HG03103 (cell line): ENCODE data around the gene B3GAT1.

Experiments
- ATAC-seq: cut with Tn5 transposase; IDR thresholded peaks from one replicate; pipeline ENCODE4 v1.9.1; 2021; ENCODE audit warnings: low read depth; ENCODE audit not compliant: unreplicated experiment

B3GAT1 gene

GRCh38 chr11:134413043-134413825 lies 1.2 kb upstream of the B3GAT1 start:
- no peak for ATAC-seq

DNA sequence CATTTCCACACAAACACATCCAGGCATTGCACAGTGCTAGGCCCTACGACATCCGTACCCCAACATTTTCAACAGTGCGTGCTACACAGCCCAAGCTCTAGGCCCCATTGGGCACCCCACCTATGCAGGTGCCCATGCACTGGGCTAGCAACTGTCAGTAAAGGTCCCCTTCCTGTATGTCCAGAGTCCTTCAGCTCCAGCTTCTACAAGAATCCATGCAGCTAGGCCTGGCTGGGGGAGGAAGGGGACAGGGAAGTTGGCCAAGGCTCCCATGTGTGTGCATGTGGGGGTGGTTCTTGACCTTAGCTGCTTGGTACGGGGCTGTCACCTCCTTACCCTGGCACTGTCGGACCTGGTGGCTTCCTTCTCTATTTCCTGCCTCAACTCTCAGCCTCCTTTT lies 1.3 kb downstream of the B3GAT1 start:
- ATAC-seq = no peak

- ATAC-seq = no peak
These were observed 2.3 kb downstream of the B3GAT1 start for GRCh38 chr11:134409552-134410429.

GRCh38 chr11:134407923-134408322 lies 4.1 kb downstream of the B3GAT1 start:
- no peak for ATAC-seq

DNA sequence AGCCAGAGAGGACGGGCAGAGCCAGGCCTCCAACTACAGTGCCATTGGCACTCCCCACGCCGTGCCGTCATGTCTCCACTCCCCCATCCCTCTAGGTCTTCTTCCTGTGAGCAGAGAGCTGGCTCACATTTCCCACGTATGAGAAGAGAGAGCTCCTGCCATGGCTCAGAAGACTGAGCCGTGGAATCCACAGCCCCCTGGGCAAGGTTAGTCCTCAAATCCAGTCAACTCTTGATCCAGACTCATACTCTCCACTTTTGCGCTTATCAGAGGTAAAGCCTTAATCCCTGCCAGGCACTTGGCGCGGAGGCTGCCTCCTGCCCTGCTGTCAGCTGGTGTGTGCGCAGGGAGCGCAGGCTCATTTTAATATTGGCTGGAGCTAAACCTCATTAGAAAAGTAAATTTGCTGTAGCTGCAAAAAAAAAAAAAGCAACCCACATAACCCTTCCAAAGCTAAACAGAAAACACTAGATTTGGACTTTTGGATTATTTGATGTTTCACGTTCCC lies 4.7 kb downstream of the B3GAT1 start:
- ATAC-seq = no peak

- no peak for ATAC-seq
These were observed 5.5 kb downstream of the B3GAT1 start for GRCh38 chr11:134406264-134407185.

GRCh38 chr11:134405841-134406240 lies 6.2 kb downstream of the B3GAT1 start:
- no peak for ATAC-seq

DNA sequence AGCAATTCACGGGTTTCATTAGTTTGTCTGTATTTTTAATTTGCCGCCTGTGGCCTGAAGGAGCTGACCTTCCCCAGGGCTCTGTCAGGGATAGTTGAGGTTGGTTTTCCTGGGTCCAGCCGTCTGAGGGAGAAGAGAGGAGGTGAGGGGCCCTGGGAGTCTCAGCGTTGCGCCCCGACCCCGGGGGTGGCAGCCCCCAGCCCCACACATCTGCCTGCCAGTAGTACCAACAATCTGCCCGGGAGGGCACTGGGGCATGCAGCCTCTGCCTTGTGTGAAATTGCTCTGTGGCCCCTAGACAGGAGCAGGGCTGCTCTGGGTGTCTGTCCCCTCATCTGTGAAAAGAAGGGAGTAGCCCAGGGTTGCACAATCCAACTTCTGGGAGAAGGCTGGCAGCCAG lies 6.6 kb downstream of the B3GAT1 start:
- no peak for ATAC-seq

DNA sequence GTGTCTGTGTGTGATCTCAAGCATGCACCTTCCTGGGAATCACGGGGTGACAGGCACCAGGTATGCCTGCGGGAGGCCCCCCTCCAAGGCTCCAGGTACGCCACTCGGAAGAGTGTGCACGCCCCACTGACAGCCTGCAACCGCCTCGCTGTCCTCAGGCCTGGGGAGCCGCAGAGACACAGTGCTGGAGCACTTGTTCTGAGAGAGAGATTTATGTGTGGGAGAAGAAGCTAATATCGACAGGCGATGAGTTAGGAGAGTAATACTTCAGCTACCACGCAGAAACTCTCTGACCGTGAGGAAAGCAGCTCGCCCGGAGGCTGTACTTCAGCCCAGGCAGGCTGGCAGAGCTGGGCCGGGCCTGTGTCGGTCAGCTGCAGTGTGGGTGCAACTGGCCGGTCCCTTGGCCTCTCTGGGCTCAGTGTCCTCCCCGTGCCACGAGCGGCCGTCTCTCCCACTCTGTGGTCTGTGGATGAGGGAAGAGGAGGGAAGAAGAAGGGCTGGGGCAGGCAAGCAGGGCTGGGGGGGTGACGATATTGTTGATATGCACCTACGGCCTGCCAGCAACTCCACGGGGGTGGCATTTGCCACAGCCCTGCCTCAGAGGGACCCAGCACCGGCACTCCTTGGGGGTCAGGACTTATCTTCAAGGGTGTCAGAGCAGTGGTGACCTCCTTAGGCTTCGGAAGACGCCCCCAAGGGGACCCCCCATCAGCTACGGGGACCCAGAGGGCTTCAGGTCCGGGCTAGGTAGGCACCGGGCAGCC lies 7.3 kb downstream of the B3GAT1 start:
- ATAC-seq = no peak

GRCh38 chr11:134402910-134403309 lies 9.1 kb downstream of the B3GAT1 start:
- no peak for ATAC-seq

- ATAC-seq = no peak
These were observed 9.9 kb downstream of the B3GAT1 start for GRCh38 chr11:134401825-134402809.

- ATAC-seq = no peak
These were observed 12.0 kb downstream of the B3GAT1 start for GRCh38 chr11:134399996-134400395.

DNA sequence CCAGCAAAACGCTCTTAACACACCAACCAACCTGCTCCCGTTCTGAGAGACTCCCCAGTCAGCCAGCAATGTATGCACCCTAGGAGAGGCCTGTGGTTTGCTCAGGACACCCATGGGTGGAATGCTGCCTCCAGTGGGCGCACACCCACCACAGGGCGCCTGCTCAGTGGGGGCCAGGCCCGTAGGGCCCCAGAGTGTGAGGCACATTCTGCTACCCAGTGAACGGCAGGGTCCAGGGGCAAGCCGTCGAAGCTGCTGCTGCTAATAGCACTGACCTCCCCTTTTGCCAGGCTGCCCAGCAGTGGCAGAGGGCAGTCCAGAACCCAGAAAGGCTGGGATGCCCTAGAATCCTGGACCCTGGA lies 12.8 kb downstream of the B3GAT1 start:
- no peak for ATAC-seq

DNA sequence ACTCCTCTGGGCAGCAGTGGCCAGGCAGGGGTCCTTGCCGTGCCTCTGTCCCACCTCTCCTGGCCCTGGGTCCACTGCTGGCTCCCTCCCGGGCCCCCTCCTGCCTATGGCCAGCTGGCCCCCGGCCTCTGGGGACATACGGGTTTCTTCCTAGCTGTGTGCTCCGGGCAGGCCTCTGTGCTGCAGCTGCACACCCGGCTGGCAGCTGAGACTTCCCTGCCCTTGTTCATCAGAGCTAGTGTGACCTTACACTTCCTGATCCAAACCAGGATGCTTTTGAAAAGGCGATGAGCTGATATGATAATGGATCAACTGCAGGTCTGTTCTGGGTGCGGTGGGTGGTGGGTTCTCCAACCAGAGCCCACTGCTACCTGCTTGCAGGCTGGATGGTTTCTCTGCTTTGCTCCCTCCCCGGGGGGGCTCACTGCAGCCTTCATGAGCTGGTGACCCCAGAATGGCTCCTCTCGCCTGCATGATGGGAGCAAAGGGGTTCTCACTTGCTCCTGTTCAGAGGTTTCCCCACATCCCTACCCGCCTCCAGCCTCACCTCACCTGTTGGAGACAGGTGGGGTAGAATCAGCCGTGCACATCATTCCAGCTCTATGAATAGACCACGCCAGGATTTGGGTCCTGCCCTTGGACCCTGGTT lies 13.3 kb downstream of the B3GAT1 start:
- no peak for ATAC-seq

DNA sequence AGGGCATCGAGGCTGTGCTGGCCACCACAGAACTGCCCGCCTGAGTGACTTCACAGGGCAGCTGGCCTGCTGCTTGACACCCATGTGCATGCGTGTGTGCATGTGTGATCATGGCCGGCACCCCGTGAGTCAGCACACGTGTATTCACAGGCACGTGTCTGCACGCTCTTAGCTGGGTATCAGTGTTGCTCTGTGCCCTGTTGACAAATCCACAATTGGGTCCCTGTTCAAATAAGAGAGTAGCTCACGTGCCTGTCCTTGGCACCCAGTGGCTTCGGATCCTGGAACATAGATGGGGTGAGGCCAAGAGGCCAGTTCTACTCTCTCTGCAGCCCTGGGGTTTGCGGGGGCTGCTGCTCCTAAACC lies 14.0 kb downstream of the B3GAT1 start:
- no peak for ATAC-seq

DNA sequence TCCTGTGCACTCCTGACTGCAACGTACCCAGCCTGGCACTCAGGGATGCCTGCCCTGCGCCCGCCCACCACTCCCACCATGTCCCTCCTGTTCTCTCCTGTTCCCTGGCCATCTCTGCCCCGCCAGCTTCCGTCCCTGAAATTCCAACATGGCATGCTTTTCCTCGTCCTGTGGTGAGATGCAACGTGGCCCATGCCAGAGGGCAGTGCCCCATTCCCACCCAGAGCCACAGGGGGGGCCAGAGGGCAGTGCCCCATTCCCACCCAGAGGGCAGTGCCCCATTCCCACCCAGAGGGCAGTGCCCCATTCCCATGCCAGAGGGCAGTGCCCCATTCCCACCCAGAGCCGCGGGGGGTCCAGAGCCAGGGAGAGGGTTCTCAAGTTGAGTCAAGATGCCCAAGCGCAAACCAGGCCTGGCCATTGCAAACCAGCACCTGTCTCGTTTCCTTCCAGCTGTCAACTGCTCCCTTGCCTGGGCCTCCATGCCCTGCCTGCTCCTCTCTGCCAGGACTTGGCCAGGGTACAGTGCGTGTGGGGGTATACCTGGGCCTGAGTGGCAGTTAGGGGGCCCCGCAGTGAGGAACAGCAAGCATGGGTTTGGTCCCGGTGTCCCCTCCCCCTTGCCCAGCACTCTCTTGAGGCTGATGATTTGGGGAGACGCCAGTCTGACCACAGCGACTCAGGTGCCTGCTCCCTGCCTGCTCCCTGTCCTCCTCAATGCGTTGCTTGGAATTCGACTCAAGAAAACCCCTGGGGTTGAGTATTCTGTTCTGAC lies 14.6 kb downstream of the B3GAT1 start:
- no peak for ATAC-seq

DNA sequence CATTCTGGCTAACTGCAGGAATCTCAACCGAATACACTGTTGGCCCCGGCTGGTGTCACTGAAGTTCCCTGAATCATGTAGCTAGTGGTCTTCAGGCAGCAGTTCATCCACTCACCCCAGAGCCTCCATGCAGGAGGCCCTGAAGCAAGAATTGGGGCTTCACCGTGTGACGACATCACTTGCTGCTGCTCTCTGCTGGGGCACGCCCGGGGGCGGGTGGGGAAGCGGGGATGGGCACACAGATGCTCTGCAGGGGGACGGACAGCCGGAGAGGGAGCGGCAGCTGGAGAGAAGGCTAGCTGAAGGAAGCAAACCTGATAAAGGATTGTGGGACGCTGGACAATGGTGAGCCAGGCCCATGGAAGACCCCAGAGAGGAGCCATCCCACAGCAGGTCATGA lies 17.0 kb downstream of the B3GAT1 start:
- ATAC-seq = no peak

DNA sequence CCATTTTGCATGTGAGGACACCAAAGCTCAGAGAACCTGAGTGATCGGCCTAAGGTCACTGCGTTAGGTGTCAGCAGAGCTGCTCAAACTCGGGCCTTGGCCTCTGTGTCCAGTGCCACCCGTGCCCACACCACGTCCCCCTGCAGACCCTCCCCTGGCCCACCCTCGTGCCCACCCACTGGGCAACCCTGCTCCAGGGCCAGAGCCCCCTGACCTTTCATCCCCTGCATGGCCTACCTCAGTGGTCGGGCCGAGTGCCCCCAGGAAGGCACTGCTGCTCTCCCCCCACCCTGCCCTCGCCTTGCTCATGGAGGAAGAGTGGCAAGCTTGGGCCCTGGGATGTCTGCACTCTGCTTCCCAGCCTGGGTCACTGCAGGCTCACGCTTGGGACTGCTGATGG lies 17.7 kb downstream of the B3GAT1 start:
- no peak for ATAC-seq
